SK-N-MC (cell line): Measurements from ENCODE around the gene SRP9.

Source experiments
- DNase-seq: peaks from one replicate; pipeline ENCODE4 v3.0.0-alpha.2; 2011; ENCODE audit warnings: low read depth, low spot score
- H3K27ac ChIP-seq: fragments of 200-600 bp; sonication (generic); 2 replicates; pipeline ENCODE4 v1.5.1; 2016; ENCODE audit warnings: mixed run types
- H3K36me3 ChIP-seq: fragments of 200-600 bp; sonication (generic); 2 replicates; pipeline ENCODE4 v1.6.1; 2017; ENCODE audit warnings: antibody characterized with exemption, low read length, mixed read lengths; ENCODE audit not compliant: insufficient read depth
- H3K4me3 ChIP-seq: fragments of 200-600 bp; sonication (generic); 2 replicates; pipeline ENCODE4 v1.5.1; 2016
- H3K9ac ChIP-seq: fragments of 200-600 bp; sonication (generic); 2 replicates; pipeline ENCODE4 v1.8.0; 2017; ENCODE audit warnings: mixed run types, mixed read lengths; ENCODE audit not compliant: insufficient read length
- H3K9me3 ChIP-seq: fragments of 200-600 bp; sonication (generic); 2 replicates; pipeline ENCODE4 v1.6.1; 2017; ENCODE audit warnings: low read depth, mild to moderate bottlenecking, antibody characterized with exemption, low read length, moderate library complexity, mixed read lengths
- EZH2 ChIP-seq: fragments of 200-600 bp; sonication (generic); IDR thresholded peaks from one replicate; pipeline ENCODE4 v1.6.1; 2017; ENCODE audit warnings: antibody characterized with exemption
- FOXP2 ChIP-seq: optimal IDR thresholded peaks from 2 replicates; pipeline ENCODE3; 2011; ENCODE audit warnings: mild to moderate bottlenecking, moderate library complexity; ENCODE audit not compliant: insufficient read depth; ENCODE audit errors: extremely low read length, control extremely low read depth
- POLR2AphosphoS5 ChIP-seq: IDR thresholded peaks from 2 replicates; pipeline ENCODE4 v1.6.1; 2012; ENCODE audit warnings: mild to moderate bottlenecking, low read depth, low read length, borderline replicate concordance

SRP9 gene

GRCh38 chr1:225769687-225770086 is 7.9 kb upstream of the SRP9 start:
- Histone ChIP-seq H3K36me3 (no peaks in the 10 kb centered on the region), H3K9me3 (no peaks in the 10 kb centered on the region), H3K27ac (no peak overlapping the region), H3K9ac (no peak overlapping the region), H3K4me3 (no peak overlapping the region)
- no peak for DNase-seq
- TF ChIP-seq POLR2AphosphoS5 (no peak), FOXP2 (no peak), EZH2 (no peak)

GRCh38 chr1:225770561-225771248 is 6.9 kb upstream of the SRP9 start:
- TF ChIP-seq POLR2AphosphoS5 (no peak), EZH2 (no peak), FOXP2 (no peak)
- Histone ChIP-seq H3K9ac (no peak overlapping the region), H3K27ac (no peak overlapping the region), H3K36me3 (no peaks in the 10 kb centered on the region), H3K4me3 (no peak overlapping the region), H3K9me3 (no peaks in the 10 kb centered on the region)
- no peak for DNase-seq

- no peak for DNase-seq
- Histone ChIP-seq H3K9me3 (no peaks in the 10 kb centered on the region), H3K9ac (no peak overlapping the region), H3K27ac (no peak overlapping the region), H3K36me3 (no peaks in the 10 kb centered on the region), H3K4me3 (no peak overlapping the region)
- no peak for TF ChIP-seq FOXP2
Measured at GRCh38 chr1:225771661-225772322, 5.8 kb upstream of the SRP9 start.

GRCh38 chr1:225772323-225772768 is 5.3 kb upstream of the SRP9 start:
- H3K9me3 ChIP-seq, result no peaks in the 10 kb centered on the region
- no peak overlapping the region for H3K4me3 ChIP-seq
- H3K9ac ChIP-seq, result no peak overlapping the region
- H3K36me3 ChIP-seq, result no peaks in the 10 kb centered on the region
- TF ChIP-seq FOXP2, result peak; percentile 25
- TF ChIP-seq EZH2, result no peak
- TF ChIP-seq POLR2AphosphoS5, result no peak
- H3K27ac ChIP-seq, result no peak overlapping the region
- no peak for DNase-seq

- Histone ChIP-seq H3K36me3 (no peaks in the 10 kb centered on the region), H3K4me3 (no peak overlapping the region), H3K9ac (no peak overlapping the region), H3K27ac (no peak overlapping the region), H3K9me3 (no peaks in the 10 kb centered on the region)
- TF ChIP-seq POLR2AphosphoS5 (no peak), EZH2 (no peak), FOXP2 (no peak)
- no peak for DNase-seq
Measured at GRCh38 chr1:225772848-225773247, 4.8 kb upstream of the SRP9 start.

GRCh38 chr1:225774281-225775147 is 3.1 kb upstream of the SRP9 start:
- Histone ChIP-seq H3K27ac (no peak overlapping the region), H3K9ac (no peak overlapping the region), H3K36me3 (peaks cover 4% of the 10 kb centered on the region), H3K4me3 (no peak overlapping the region), H3K9me3 (no peaks in the 10 kb centered on the region)
- no peak for DNase-seq
- TF ChIP-seq POLR2AphosphoS5 (no peak), EZH2 (no peak), FOXP2 (no peak)

GRCh38 chr1:225776294-225776693 is 1.3 kb upstream of the SRP9 start:
- no peak for TF ChIP-seq EZH2
- no peak for TF ChIP-seq FOXP2
- TF ChIP-seq POLR2AphosphoS5, result no peak
- H3K9ac ChIP-seq, result no peak overlapping the region

GRCh38 chr1:225777058-225777582 is 506 bp upstream of the SRP9 start:
- Histone ChIP-seq H3K9ac (peak overlapping the region; percentile 71), H3K9me3 (no peaks in the 10 kb centered on the region), H3K36me3 (peaks cover 24% of the 10 kb centered on the region), H3K4me3 (peak overlapping the region; percentile 98), H3K27ac (peak overlapping the region; percentile 29; the same call in 1 of the 2 replicates)
- no peak for DNase-seq
- TF ChIP-seq EZH2 (no peak), FOXP2 (no peak), POLR2AphosphoS5 (no peak)

More at GRCh38 chr1:225776294-225776693, 1.3 kb upstream of the SRP9 start:
- no peak overlapping the region for H3K27ac ChIP-seq
- H3K4me3 ChIP-seq, result no peak overlapping the region
- peaks cover 19% of the 10 kb centered on the region for H3K36me3 ChIP-seq
- no peak for DNase-seq
- no peaks in the 10 kb centered on the region for H3K9me3 ChIP-seq
